ENCODE results near the gene CHRNB4. TPM values are rescaled to one million over a fixed set of nuclear protein-coding genes. Genes with fewer than 3 reads are reported as not detected.

Gene CHRNB4
- total RNA-seq, 4 donors from 2014 or later, result 0.27 to 0.32 TPM; not detected in 2

- WGBS, 2 donors (ENCODE audit: low coverage in 1 of 2), result 83 to 100% methylated on average over 1 to 12 of the region's 12 CpGs
- Histone ChIP-seq H3K4me3 (no peak overlapping the region), H3K9me3 (no peaks in the 10 kb centered on the region), H3K4me1 (no peaks in the 10 kb centered on the region), H3K27ac (no peak overlapping the region), H3K27me3 (peaks cover under 1% of the 10 kb centered on the region), H3K36me3 (no peaks in the 10 kb centered on the region)
- no peak for DNase-seq
- intact Hi-C loops (cut with DNase I; ENCODE audit: low total_unique reads) (no loop called here), in situ Hi-C loops (cut with MboI; ENCODE audit: low pct_ligation_motif_present in 1 of 4, low pct_unique_long_range_greater_than_20kb in 1 of 4, low sequenced_read_pairs in 3 of 4) (no loop called here)
- no peak for TF ChIP-seq POLR2AphosphoS5 (IDR thresholded peaks at IDR 0.05)
- no peak for TF ChIP-seq CTCF (IDR thresholded peaks at IDR 0.05)
- TF ChIP-seq EP300 (IDR thresholded peaks at IDR 0.05; ENCODE audit: low read depth), result no peak
These were observed 6.5 kb downstream of the CHRNB4 start for GRCh38 chr15:78634210-78635145.

- Histone ChIP-seq H3K9me3 (no peaks in the 10 kb centered on the region), H3K36me3 (no peaks in the 10 kb centered on the region), H3K27ac (no peak overlapping the region), H3K27me3 (peaks cover 5% of the 10 kb centered on the region), H3K4me1 (no peaks in the 10 kb centered on the region), H3K4me3 (no peak overlapping the region)
- WGBS, 2 donors (ENCODE audit: low coverage in 1 of 2), result 60 to 71% methylated on average over 1 to 2 of the region's 2 CpGs
- intact Hi-C loops (cut with DNase I; ENCODE audit: low total_unique reads), result no loop called here
- TF ChIP-seq POLR2AphosphoS5 (IDR thresholded peaks at IDR 0.05), result no peak
- no peak for TF ChIP-seq POLR2A (IDR thresholded peaks at IDR 0.05)
- no peak for TF ChIP-seq EP300 (IDR thresholded peaks at IDR 0.05; ENCODE audit: low read depth)
- TF ChIP-seq CTCF (IDR thresholded peaks at IDR 0.05), result no peak
- in situ Hi-C loops (cut with MboI; ENCODE audit: low pct_ligation_motif_present in 1 of 4, low pct_unique_long_range_greater_than_20kb in 1 of 4, low sequenced_read_pairs in 3 of 4), result no loop called here
- no peak for DNase-seq
These were observed 7.7 kb downstream of the CHRNB4 start for GRCh38 chr15:78633348-78633747.

- no peak overlapping the region for H3K4me3 ChIP-seq
- intact Hi-C loops (cut with DNase I; ENCODE audit: low total_unique reads) (no loop called here), in situ Hi-C loops (cut with MboI; ENCODE audit: low pct_ligation_motif_present in 1 of 4, low pct_unique_long_range_greater_than_20kb in 1 of 4, low sequenced_read_pairs in 3 of 4) (no loop called here)
- WGBS, 2 donors (ENCODE audit: low coverage in 1 of 2), result 76% methylated on average over 6 of the region's 9 CpGs; no CpG with 5 or more reads in 1 of the 2 donors
- H3K36me3 ChIP-seq, result no peaks in the 10 kb centered on the region
- H3K27me3 ChIP-seq, result peaks cover 19% of the 10 kb centered on the region
- TF ChIP-seq CTCF (IDR thresholded peaks at IDR 0.05) (no peak), POLR2A (IDR thresholded peaks at IDR 0.05) (no peak), EP300 (IDR thresholded peaks at IDR 0.05; ENCODE audit: low read depth) (no peak), POLR2AphosphoS5 (IDR thresholded peaks at IDR 0.05) (no peak)
- H3K27ac ChIP-seq, result no peak overlapping the region
- no peaks in the 10 kb centered on the region for H3K4me1 ChIP-seq
- no peaks in the 10 kb centered on the region for H3K9me3 ChIP-seq
- no peak for DNase-seq
These were observed 9.9 kb downstream of the CHRNB4 start for GRCh38 chr15:78630886-78631633.

- WGBS, 2 donors (ENCODE audit: low coverage in 1 of 2), result 91% methylated on average over 12 of the region's 12 CpGs; no CpG with 5 or more reads in 1 of the 2 donors
- intact Hi-C loops (cut with DNase I; ENCODE audit: low total_unique reads), result no loop called here
- Histone ChIP-seq H3K4me3 (no peak overlapping the region), H3K36me3 (no peaks in the 10 kb centered on the region), H3K27ac (no peak overlapping the region), H3K9me3 (no peaks in the 10 kb centered on the region), H3K27me3 (peaks cover 19% of the 10 kb centered on the region), H3K4me1 (no peaks in the 10 kb centered on the region)
- in situ Hi-C loops (cut with MboI; ENCODE audit: low pct_ligation_motif_present in 1 of 4, low pct_unique_long_range_greater_than_20kb in 1 of 4, low sequenced_read_pairs in 3 of 4), result no loop called here
- no peak for DNase-seq
- TF ChIP-seq EP300 (IDR thresholded peaks at IDR 0.05; ENCODE audit: low read depth) (no peak), CTCF (IDR thresholded peaks at IDR 0.05) (no peak), POLR2AphosphoS5 (IDR thresholded peaks at IDR 0.05) (no peak), POLR2A (IDR thresholded peaks at IDR 0.05) (no peak)
These were observed 11.3 kb downstream of the CHRNB4 start for GRCh38 chr15:78629716-78630065.
